ENCODE measurements around the gene FAM200C. TPM values are rescaled to one million over a fixed set of nuclear protein-coding genes. Genes with fewer than 3 reads are reported as not detected.

FAM200C gene
- total RNA-seq, 4 donors from 2014 or later, result 3.0 to 9.6 (median 5.8) TPM

DNA sequence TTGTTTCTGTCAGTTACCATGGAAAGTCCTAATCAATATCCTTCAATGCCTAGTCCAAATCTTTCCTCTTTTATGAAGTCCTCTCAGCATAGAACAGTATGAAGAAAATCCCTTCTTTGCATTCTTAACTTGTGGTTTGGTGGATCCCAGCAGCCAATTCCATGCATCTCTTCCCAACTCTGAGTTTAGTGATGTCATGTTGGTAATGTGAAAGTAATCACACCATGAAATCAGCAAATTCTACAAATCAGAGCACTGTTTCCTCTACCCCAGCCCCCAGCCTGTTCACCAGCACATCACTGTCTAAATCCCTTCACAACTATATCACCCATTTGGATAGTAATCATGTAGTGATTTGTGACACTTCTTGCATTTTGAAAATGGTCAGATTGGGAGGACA is 24.7 kb downstream of the FAM200C start:
- Histone ChIP-seq H3K27ac (replicated peaks in 1 of 4) (no peak overlapping the region), H3K27me3 (no peaks in the 10 kb centered on the region), H3K36me3 (no peaks in the 10 kb centered on the region), H3K9me3 (no peaks in the 10 kb centered on the region), H3K4me3 (no peak overlapping the region), H3K4me1 (peaks cover 6 to 16% (median 12%) of the 10 kb centered on the region in 4 donors)
- DNase-seq (ENCODE audit: extremely low spot score), result no peak
- intact Hi-C loops (cut with DNase I), result no loop called here
- no peak for TF ChIP-seq EP300 (IDR thresholded peaks at IDR 0.05)
- TF ChIP-seq, protein P1, sequence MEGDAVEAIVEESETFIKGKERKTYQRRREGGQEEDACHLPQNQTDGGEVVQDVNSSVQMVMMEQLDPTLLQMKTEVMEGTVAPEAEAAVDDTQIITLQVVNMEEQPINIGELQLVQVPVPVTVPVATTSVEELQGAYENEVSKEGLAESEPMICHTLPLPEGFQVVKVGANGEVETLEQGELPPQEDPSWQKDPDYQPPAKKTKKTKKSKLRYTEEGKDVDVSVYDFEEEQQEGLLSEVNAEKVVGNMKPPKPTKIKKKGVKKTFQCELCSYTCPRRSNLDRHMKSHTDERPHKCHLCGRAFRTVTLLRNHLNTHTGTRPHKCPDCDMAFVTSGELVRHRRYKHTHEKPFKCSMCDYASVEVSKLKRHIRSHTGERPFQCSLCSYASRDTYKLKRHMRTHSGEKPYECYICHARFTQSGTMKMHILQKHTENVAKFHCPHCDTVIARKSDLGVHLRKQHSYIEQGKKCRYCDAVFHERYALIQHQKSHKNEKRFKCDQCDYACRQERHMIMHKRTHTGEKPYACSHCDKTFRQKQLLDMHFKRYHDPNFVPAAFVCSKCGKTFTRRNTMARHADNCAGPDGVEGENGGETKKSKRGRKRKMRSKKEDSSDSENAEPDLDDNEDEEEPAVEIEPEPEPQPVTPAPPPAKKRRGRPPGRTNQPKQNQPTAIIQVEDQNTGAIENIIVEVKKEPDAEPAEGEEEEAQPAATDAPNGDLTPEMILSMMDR (IDR thresholded peaks at IDR 0.05), result no peak

DNA sequence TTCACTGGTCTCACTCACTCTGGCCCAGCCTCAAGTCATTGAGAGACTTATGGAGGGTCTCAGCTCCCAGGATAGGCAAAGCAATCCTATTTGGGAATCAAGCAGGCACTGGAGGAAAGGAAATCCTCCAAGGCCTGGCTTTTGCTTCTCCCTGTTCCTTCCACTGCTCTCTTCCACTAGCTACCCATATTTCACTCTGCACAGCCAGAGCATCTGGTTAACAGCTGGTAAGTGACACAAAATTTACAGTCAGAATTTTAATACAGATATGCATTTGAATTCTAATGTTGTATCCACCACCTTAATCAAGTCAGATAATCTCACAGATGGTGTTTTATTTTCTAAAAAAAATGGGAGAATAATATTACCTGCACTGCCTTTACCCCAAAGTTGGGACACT is 28.6 kb downstream of the FAM200C start:
- H3K4me3 ChIP-seq, result no peak overlapping the region
- H3K36me3 ChIP-seq, result no peaks in the 10 kb centered on the region
- H3K9me3 ChIP-seq, result no peaks in the 10 kb centered on the region
- H3K27me3 ChIP-seq, result no peaks in the 10 kb centered on the region
- intact Hi-C loops (cut with DNase I), result no loop called here
- DNase-seq (ENCODE audit: extremely low spot score), result no peak
- no peak for TF ChIP-seq EP300 (IDR thresholded peaks at IDR 0.05)
- no peak for TF ChIP-seq POLR2A (IDR thresholded peaks at IDR 0.05; ENCODE audit: low read depth)
- no peak for TF ChIP-seq POLR2AphosphoS5 (IDR thresholded peaks at IDR 0.05)
- TF ChIP-seq, protein P1 (IDR thresholded peaks at IDR 0.05), result no peak
- no peak overlapping the region for H3K27ac ChIP-seq (replicated peaks in 1 of 4)
- peaks cover 5 to 24% (median 11%) of the 10 kb centered on the region in 4 donors for H3K4me1 ChIP-seq

DNA sequence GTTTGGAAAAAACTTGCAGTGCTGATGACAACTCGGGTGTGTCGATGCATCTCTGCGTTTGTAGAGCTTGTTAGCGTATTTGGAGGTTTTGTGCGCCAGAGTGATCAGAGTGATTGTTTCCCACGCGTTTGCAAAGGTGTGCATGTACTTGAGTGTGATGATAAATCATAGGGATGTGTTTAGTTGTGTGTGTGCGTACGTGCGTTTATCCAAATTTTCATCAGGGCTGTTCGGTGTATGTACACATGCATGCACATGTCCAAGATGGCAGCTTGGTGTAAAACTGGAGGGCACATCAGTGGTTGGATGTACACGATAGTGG is 29.2 kb downstream of the FAM200C start:
- H3K4me3 ChIP-seq, result peak overlapping the region; percentile 75 to 86 (median 78)
- no peak for DNase-seq (ENCODE audit: extremely low spot score)
- no peaks in the 10 kb centered on the region for H3K27me3 ChIP-seq
- H3K4me1 ChIP-seq, result peaks cover 5 to 24% (median 11%) of the 10 kb centered on the region in 4 donors
- H3K27ac ChIP-seq (replicated peaks in 1 of 4), result peak overlapping the region; percentile 76 to 83 (median 78)
- no peak for TF ChIP-seq POLR2AphosphoS5 (IDR thresholded peaks at IDR 0.05)
- TF ChIP-seq POLR2A (IDR thresholded peaks at IDR 0.05; ENCODE audit: low read depth), result no peak
- TF ChIP-seq, protein P1 (IDR thresholded peaks at IDR 0.05), result no peak
- TF ChIP-seq EP300 (IDR thresholded peaks at IDR 0.05), result no peak
- intact Hi-C loops (cut with DNase I), result no loop called here
- H3K9me3 ChIP-seq, result no peaks in the 10 kb centered on the region
- H3K36me3 ChIP-seq, result no peaks in the 10 kb centered on the region
- 42% methylated on average over 10 of the region's 12 CpGs for WGBS

DNA sequence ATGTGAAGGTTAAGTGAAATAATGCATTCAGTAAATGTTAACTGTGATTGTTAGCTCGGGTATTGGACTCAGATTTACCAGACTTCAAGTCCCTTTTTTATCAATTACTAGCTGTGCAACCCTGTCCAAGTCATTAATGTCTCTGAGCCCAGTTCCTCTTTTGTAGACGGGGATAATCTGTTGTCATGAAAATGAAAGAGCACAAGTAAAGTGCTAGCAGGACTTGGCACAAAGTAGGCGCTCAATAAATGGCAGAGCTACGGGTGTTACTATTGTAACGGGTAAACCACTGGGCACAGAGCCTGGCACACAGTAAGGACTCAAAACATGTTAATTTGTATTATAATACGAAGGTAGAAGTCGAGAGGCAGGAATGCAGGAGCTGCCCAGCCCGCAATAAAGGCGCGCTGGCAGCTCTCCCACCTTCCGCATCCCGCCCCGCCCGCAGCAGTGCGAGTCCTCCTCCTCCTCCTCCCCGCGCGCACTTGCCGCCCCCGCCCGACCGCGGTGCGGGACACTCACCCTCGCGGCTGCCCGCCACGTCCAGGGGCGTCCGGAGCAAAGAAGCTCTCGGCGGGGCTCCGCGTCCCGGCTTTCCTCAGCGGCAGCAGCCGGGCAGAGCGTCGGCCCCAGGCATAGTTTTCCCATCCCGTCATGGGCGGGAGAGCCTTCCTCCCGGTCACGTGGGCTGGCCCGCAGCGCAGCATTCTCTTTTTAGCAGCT is 29.7 kb downstream of the FAM200C start, which contains the start of gene C1QTNF2:
Gene C1QTNF2 (minus strand): TSS at position 637 of the 723 bp plus-strand sequence. CDS start 15,615 bp downstream, outside the sequence.
- WGBS, result 3% methylated on average over 34 of the region's 45 CpGs
- H3K4me1 ChIP-seq, result peaks cover 5 to 24% (median 11%) of the 10 kb centered on the region in 4 donors
- intact Hi-C loops (cut with DNase I), result no loop called here
- TF ChIP-seq POLR2AphosphoS5 (IDR thresholded peaks at IDR 0.05) (peak; percentile 54 to 69), EP300 (IDR thresholded peaks at IDR 0.05) (no peak), POLR2A (IDR thresholded peaks at IDR 0.05; ENCODE audit: low read depth) (no peak)
- no peaks in the 10 kb centered on the region for H3K9me3 ChIP-seq
- H3K27ac ChIP-seq (replicated peaks in 1 of 4), result peak within 1 kb of the TSS; percentile 76 to 83 (median 78)
- H3K36me3 ChIP-seq, result no peaks in the 10 kb centered on the region
- DNase-seq (ENCODE audit: extremely low spot score), result no peak
- H3K4me3 ChIP-seq, result peak within 1 kb of the TSS; percentile 75 to 86 (median 78)
- H3K27me3 ChIP-seq, result no peaks in the 10 kb centered on the region

DNA sequence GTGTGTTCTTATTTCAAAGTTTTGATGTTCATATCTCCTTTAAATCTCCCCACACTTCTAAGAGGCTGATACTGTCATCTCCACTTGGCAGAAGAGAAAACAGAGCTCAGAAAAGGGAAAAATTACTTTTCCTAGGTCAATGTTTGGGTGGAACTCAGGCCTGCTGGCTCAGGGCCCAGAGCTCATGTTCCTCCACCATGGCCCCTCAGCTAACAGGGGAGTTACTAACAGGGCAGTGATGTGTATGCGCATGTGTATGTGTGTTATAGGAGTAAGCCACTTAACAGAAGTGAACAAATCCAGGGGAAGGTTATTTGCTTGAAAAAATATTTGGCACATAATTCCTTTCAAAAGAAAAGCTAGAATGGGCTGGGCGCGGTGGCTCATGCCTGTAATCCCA is 32.0 kb downstream of the FAM200C start:
- Histone ChIP-seq H3K27ac (replicated peaks in 1 of 4) (no peak overlapping the region), H3K27me3 (no peaks in the 10 kb centered on the region), H3K9me3 (no peaks in the 10 kb centered on the region), H3K36me3 (no peaks in the 10 kb centered on the region), H3K4me1 (peaks cover 14 to 33% (median 19%) of the 10 kb centered on the region in 4 donors), H3K4me3 (no peak overlapping the region)
- TF ChIP-seq POLR2AphosphoS5 (IDR thresholded peaks at IDR 0.05) (no peak), EP300 (IDR thresholded peaks at IDR 0.05) (no peak), POLR2A (IDR thresholded peaks at IDR 0.05; ENCODE audit: low read depth) (no peak)
- TF ChIP-seq, protein P1 (IDR thresholded peaks at IDR 0.05), result no peak
- DNase-seq (ENCODE audit: extremely low spot score), result no peak
- intact Hi-C loops (cut with DNase I), result no loop called here
- WGBS, result 87% methylated on average over 3 of the region's 3 CpGs

All from esophagus muscularis mucosa (tissue), 4 donors.